HUDEP-2 (cell line): Measurements from ENCODE around the gene PHC2.

Experiments used
- DNase-seq, 76 experiments: peaks; one replicate each; lab custom pipeline; 2025; ENCODE audit not compliant: unreplicated experiment in 76 of 76; lab: John Stamatoyannopoulos, UW

PHC2 gene

DNA sequence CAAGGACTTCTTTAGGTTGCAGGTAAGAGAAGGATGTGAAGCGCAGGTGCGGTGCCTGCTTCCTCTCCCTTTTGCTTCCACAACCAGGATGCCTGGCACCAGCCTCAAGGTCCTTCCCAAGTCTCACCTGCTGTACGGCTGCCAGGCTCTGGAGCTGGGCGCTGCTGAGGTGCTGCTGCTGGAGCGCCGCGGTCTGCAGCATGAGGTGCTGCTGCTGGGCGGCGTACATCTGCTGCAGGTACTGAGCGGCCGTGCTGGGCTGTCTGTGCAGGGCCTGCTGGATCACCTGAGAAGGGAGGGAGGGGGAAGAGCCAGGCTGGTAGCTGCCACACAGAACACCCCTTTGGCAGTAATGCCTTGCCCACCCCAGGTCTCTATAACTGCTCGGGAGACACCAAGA, 58.7 kb downstream of the PHC2 start:
- no peak for DNase-seq

DNA sequence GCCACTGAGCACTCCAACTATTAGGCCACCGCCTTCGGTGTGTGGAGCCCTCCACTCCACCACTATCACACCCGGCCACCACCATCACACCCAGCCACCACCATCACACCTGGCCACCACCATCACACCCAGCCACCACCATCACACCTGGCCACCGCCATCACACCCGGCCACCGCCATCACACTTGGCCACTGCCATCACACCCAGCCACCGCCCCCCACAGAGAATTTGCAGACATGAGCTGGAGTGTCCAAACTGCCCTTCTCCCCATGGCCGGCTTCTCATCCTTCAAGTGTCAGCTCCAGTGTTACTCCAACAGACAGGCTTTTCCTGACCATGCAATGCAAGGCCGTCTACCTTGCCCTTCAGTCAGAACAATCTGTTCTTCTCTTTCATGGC, 59.6 kb downstream of the PHC2 start:
- no peak for DNase-seq

DNA sequence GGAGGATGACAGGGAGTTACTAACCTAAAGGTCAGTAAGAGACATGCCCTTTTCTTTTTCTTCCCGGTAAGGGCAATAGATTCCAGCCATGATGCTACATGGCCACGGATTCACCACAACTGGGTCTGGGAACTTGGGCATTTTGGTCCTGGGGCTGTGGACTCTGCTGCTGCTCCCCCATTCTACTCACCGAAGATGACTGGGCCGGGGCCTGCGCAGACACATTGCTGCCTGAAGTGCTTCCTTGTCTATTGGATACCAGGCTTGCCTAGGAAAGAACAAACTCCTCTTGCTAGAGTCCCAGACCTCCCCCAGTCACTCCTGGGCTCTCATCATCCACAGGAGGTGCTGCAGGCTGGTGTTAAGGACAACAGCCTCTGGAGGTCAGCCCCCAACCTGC, 60.1 kb downstream of the PHC2 start:
- no peak for DNase-seq

DNA sequence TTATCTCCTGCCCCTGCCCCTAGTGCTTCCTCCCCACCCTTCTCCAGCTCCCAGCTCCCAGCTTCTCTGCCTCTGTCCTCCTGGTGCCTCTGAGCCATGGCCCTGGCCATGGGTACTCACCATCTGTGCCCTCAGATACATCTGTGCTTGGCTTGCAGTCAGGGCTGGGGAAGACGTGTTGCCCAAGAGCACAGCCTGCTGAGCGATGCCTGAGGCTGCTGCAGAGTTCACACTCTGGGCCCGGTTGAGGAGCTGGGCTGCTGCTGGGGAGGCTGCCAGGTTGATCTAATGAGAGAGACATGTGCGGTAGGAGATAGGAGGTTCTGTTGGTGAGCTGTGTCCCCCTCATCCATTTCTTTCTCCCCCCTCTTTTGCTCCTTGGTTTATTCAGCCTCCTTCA, 60.6 kb downstream of the PHC2 start:
- no peak for DNase-seq

DNA sequence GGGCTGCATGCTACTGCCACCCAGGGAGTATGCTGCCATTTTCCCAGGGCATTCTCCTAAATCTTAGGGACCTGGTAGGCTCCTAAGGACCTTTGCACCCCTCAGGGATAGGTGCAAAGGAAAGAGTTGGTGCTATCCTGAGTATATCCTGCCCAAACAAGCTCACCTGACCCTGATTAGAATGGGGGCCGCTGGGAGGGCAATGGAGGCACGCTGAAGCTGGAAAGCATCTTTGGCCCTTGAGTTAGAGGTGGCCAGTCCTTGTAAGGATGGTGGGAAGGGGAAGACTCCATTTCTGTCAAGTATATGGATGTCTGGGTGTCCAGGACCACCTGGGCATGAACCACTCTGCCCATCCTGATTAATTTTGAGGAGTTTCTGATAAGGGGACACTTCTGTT, 61.1 kb downstream of the PHC2 start:
- no peak for DNase-seq

DNA sequence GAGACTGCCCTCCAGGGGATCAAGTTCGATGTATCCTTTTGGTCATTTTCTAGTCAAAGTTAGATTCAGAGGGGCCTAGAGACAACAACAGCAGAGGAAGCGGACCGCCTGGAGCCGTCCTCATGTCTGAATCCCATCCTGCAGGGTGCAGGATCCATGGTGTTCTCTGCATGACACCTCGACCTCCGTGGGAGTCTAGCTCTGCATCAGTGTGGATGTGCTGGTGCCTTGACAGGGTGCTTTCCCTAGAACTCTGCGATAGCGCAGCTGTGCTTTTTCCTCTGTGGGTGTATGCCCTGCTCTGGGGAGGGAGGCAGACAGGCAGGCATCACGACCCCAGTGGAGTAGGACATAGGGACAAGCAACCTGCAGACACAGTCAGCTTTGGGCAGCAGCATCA, 61.8 kb downstream of the PHC2 start:
- DNase-seq: no peak

DNA sequence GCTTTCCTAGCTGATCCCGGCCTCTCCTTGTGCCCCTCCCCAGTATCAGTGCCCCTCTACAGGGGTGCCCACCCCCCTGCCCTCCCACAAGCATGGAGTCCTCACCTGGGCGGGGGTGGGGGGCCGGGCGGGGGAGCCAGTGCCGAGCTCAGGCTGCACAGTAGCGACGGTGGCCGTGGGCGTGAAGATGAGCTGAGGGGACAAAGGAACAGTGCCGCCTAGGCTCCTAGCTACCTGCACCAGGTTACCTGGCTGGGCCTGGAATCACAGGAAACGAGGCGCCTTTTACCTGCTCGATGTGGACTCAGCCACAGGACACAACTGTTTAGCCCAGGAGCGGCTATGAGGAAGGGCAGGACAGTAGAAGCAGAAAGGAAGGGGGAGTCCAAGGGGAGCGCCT, 62.5 kb downstream of the PHC2 start:
- no peak for DNase-seq

DNA sequence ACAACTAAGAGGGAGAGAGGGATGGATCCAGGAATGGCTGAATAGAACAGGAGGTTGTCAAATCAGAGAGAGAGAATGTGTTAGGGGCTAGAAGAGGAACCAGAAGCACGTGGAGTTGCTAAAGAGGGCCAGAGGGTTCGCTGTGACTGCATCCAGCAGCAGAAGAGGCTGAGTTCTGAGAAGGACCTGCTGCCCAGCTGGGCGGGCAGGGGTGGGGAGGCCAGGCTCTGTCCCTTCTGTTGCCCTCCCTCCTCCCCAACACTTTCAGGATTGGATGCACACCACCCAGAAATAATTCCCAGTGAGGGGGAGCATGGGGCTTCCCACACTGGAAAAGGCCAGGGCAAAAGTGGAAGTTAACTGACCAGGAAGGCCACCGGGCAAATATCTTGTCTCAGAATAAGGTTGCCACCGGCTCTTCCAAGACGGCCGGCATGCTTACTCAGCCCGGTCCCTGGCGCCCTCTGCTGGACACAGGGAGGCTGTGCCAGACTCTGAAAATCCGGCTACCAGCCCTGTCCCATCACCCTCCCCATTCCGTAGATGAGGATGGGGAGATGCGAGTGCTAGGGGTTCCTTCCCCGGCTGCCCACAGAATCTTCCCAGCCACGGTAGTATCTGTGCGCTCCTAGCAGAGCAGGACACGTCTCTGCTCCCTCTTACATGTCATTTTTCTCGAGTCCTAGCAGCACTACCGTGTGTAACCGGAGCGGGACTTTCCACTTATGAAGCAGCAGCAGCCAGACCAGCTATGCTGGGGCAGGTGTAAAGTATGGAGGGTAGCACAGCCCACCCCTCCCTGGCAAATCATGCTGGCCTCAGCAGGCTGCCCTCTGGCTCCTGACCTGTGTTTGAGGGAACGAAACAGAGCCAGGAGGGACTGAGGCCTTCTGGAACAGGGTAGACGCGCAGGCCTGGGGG, 63.1 kb downstream of the PHC2 start:
- peak in 65 of 76 experiments; percentile 6 to 83 (median 57) for DNase-seq

DNA sequence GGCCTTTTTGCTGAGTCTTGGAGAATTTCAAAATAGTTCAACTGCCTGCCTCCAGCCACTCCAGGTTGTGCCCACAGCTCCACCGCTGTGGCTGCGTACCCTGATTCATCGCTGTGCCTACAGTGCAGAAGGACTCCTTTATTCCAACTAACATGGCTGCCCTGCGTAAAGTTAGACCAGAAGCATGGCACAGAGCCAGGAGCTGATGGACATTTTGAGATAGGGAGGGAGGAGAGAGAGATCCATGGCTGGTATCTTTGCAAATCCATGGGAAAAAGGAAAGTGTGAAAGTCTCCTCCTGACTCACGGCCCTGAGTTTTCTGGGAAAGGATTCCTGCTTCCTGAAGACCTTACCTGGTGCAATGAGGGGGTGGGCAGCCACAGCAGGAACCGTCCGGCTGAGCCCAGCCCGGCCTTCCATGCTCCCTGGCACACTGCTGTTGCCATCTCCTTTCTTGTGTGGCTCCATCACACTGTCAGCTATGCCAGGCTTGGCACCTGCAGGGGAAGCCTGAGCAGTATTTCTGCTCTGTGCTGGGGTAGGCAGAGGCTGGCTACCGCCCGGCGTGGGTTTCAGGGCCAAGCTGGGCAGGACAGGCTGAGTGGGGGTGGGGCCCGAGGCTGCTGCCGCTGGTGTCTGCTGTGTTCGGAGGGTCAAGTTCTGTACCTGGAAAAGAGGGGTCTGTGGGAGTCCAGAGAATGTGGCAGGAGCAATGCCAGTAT, 64.0 kb downstream of the PHC2 start:
- peak in 4 of 76 experiments; percentile 5 to 9 (median 6) for DNase-seq

DNA sequence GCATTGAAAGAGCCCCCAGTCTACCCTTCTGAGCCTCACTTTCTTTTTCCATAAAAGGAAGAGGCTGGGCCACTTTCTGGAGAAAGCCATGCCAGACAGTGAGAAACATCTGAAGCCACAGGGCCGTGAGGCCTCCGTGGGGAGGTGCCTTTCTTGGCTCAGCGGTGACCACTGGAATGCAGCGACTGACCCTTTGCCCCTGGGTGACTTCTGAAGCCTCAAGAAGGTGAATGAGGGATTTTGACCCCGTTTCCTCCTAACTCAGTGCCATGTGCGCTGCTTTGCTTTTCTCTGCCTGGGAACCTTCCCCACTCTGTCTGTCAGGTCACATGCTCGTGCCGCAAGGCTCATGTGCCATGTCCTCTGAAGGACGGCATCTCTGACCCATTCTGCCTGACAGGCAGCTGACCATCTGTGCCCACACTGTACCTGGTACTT, 65.3 kb downstream of the PHC2 start:
- DNase-seq: no peak

DNA sequence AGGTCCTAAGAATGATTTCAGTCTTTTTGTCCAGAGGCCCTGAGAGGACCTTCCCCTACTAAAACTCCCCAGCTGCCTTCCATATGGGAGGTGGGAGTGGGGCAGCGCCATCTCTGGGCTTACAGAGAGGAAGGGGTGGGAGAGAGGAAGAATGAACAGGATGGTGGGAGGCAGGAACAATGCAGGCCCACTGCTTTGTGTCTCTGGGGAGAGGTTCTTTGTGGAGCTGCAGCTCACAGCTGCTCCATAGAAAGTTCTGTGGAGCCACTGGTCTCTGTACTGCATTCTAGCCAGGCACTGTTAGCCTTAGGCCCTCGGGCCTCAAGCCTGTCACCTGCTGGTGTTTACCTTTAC, 66.4 kb downstream of the PHC2 start:
- DNase-seq: no peak

DNA sequence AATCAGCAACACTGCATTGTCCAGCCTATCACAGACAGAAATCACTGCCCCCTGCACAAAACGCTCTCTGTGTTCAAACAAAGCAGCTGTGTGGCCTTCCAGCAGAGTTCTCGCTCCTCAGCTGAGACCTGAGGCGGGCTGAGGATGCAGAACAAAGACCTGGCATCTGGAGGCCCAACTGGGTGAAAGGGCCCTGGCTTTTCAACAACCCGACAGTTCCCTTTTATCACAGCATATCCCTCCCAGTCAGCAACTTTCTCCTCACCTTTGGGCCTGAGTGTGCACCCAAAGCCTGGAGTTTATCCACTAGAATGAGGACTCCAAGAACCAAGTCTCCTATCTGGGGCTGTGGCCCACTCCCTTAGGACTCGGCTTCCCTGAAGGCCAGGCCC, 67.4 kb downstream of the PHC2 start:
- no peak for DNase-seq

DNA sequence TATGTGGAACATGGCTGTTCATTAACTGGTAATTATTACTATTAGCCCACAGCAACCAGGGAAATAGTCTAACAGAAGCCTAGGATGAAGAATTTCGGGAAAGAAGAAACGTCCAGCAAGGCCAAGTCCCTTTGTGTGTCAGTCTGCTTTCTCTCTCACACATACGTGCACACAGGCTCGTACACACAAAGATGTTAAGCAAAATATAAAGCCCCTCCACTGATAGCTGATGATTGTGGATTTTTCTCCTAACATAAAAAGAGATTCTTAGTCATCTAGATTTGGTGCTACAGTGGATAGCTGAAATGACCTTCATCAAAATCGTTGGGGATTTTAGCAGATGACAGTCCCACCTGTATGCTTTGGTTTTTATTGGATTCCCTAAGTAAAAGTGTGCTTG, 67.9 kb downstream of the PHC2 start:
- no peak for DNase-seq

DNA sequence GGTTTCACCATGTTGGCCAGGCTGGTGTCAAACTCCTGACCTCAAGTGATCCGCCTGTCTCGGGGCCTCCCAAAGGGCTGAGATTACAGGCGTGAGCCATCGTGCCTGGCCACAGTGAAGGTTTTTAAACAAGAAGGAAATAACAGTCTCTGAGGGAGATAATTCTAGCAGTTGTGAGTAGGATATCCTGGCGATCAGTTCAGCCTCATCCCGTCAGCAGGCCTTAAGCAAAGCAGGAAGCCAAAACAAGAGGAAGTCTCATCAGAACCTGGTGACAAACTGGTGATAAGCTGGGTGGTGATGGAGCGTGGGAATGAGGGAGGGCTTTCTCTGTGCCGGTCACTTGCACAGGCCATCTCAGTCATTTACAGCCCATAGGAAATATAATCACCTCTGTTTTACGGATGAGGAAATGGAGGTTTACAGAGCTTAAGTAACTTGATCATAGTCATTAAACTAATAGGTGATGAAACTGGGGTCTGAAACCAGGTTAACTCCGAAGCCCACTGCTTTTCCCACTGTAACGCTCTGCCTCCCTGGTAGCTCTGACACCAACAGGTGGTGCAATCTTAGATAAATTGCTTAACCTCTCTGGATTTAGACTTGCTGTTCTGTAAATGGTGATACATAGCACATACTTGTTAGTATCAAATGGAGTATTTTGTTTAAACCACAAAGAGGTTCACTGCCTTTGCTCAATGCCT, 69.2 kb downstream of the PHC2 start:
- DNase-seq: no peak

DNA sequence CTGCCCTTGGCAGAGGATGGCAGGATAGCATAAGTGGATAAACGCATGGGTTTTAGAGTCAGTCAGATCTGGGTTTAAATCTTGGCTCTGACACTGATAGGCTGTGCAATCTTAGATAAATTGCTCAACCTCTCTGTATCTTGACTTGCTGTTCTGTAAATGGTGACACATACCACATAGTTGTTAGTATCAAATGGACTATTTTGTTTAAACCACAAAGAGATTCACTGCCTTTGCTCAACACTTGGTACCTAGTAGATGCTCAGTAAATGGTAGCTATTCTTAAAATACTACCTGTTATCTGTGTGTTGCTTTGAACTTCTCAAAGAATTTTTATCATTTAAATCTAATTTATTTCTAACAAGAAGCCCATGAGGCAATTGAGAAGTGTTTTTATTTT, 70.5 kb downstream of the PHC2 start:
- DNase-seq: no peak

DNA sequence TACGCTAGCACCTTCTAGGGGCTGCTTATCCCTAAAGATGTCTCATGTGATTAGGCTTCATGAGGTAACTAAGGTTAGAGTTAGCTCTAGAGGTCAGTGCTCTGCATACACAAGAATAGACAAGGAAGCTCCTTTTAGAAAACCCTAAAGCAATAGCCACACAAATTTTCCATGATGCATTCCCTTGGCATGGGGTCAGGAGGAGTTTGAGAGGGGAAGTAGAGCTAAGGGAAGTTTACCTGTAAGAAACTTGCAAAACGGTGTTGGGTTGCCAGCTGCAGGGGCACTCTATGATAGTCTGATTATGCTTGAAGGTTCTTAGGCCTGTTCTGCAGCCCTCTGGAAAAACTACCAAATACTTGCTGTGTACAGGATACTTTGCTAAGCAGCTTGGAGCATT, 71.0 kb downstream of the PHC2 start:
- no peak for DNase-seq

DNA sequence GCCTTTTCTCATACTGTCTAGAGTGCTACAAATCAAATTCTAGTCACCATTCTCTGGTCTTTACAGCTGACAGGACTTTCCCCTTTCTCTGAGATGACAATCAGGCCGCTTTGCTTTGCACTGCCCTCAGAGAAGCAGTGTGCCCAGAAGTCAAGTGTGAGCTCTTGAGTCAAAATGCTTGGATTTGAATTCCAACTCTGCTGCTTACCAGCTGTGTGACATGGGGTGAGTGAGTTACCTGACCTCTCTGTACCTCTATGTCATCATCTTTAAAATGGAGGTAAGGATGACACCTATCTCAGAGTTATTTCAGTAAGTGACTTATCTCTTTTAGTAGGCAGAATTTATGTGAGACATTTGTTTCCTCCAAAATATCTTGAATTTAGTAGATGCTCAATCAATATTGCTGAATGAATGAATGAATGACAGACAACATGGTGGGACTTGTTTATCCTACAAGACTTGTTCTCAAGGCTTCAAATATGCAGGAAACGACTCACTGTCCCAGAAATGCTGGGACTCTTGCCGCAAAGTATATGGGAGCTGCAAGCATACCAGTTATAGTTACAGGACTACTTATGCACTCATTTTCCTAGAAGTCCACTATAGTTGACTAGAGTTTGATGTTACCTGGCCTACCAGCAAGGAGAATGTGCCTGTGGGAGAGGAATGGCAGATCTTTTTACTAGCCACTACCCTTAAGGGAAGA, 71.9 kb downstream of the PHC2 start:
- no peak for DNase-seq

DNA sequence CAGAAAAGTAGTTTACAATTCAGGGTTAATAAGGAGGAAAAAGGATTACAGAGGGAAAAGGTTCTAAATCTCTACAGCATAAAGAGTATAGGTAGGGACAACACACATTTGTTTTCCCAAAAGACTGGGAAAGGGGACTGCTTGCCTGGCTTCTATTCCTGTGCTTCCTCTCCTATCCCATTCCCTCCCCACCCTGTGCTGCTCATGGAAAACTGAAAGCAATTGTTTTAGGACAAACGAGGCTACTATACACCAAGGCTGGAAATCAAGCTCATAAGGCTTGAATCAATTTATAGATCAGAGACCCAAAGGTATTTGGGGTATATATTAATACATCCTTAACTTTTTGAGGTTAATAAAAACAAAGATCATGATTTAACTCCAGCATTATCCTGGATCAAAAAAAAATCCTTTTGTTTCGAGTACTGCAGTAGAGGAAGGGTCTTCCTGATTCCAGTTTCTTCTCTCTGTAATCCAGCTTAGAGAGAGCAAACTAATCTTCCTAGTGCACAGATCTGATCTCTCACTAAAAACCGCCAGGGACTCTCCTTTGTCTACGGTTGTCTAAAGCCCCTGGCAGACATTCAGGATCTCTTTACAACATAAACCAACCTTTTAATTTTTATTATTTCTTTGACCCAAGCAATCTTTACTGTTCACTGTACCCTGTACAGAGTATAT, 72.6 kb downstream of the PHC2 start:
- DNase-seq: no peak

DNA sequence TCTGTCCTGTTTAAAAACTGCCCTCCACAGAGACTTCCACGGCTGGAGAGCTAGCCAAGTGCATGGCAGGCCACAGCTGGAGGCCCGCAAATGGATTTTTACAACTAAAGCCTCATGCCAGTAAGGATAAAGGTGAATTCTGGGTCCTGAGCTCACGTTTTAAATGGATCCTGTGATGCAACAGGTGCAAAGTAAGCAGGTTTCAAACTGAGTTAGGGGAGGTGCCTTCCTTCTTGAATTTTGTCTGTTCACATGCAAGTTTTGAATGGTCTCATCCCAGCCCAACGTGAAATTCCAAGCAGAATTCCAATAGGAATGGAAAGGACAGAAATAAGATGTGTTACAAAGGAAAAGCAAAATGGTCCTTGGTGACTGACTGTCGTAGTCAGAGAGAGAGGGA, 73.8 kb downstream of the PHC2 start:
- DNase-seq: no peak

DNA sequence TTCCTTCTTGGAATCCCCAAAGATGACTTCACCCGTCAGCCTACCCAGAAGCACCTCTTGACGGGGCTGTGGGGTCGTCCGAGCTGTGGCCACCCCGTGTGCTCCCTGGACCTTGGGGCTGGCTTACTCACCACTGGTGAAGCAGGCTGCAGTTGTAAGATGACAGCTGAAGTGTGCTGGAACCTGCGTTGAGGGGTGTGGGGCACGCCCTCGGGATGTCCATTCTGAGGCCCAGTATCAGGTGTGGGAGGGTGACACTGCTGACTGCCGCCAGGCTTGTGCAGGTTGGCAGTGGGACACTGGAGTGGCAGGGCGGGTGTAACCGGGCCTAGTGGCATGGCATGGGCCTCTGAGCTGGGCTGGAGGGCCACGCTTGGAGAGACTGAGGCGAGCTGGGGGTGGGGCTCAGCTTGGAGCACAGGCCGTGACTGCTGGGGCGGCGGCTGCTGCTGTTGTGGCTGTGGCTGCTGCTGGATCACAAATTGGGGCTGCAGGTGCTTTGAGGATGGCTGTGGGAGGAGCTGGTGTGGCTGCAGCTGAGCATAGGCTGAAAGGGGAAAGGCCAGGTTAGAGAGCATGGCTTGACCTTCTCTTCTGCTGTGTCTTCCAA, 76.1 kb downstream of the PHC2 start:
- no peak for DNase-seq
